Uterus (tissue), 2 donors: Measurements from ENCODE around the gene NBEAL1.

Source experiments
- POLR2A ChIP-seq, 2 donors: fragments of 450-650 bp; IDR thresholded peaks; one replicate each; pipeline ENCODE4 v1.6.1; 2016; ENCODE audit warnings: antibody characterized with exemption in 2 of 2, mild to moderate bottlenecking in 1 of 2, moderate library complexity in 1 of 2
- TF ChIP-seq, protein P1 (sequence below), 4 experiments: fragments of 200-600 bp in 2 of 4; fragments of 450-650 bp in 2 of 4; sonication (generic) in 2 of 4; IDR thresholded peaks; one replicate each; pipeline ENCODE4 v1.5.1; 2016 to 2019; ENCODE audit warnings: antibody characterized with exemption in 4 of 4, mild to moderate bottlenecking in 2 of 4, moderate library complexity in 1 of 4

DNA sequence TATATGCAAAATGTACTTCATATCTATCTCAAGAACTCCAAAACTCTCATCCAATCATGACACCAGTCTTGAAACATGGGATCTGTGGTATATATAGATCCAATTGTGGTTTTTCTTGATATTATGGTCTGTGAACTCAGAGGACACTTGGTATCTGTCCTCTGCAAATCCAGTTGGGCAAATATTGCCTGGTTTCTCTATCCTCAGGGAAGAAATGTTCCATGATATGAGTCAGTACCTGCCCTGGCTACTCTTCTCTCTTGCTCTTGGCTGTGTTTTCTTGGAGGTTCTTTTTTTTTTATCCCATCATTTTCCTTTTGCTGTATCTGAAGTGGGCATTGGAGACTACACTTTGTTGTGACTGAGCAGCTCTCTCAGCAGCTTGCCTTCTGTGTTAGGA lies 10.9 kb downstream of the NBEAL1 start:
- TF ChIP-seq, protein P1, sequence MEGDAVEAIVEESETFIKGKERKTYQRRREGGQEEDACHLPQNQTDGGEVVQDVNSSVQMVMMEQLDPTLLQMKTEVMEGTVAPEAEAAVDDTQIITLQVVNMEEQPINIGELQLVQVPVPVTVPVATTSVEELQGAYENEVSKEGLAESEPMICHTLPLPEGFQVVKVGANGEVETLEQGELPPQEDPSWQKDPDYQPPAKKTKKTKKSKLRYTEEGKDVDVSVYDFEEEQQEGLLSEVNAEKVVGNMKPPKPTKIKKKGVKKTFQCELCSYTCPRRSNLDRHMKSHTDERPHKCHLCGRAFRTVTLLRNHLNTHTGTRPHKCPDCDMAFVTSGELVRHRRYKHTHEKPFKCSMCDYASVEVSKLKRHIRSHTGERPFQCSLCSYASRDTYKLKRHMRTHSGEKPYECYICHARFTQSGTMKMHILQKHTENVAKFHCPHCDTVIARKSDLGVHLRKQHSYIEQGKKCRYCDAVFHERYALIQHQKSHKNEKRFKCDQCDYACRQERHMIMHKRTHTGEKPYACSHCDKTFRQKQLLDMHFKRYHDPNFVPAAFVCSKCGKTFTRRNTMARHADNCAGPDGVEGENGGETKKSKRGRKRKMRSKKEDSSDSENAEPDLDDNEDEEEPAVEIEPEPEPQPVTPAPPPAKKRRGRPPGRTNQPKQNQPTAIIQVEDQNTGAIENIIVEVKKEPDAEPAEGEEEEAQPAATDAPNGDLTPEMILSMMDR (IDR thresholded peaks at IDR 0.05): no peak
- no peak for TF ChIP-seq POLR2A (IDR thresholded peaks at IDR 0.05)
